GM12878 (cell line): Measurements from ENCODE around the gene EFHD1.

Source experiments
- CTCF ChIP-seq, 3 experiments: IDR thresholded peaks in 2 of 3; conservative IDR thresholded peaks in 1 of 3; 2 replicates each; pipeline ENCODE4 v1.5.1; 2011; ENCODE audit warnings: low read depth in 3 of 3, low read length in 3 of 3, mild to moderate bottlenecking in 3 of 3, control low read depth in 2 of 3, moderate library complexity in 2 of 3, inconsistent platforms in 1 of 3, mixed read lengths in 1 of 3; ENCODE audit not compliant: control insufficient read depth in 2 of 3, insufficient read depth in 1 of 3; ENCODE audit errors: extremely low read depth in 1 of 3
- SMAD1 ChIP-seq: fragments of 450-650 bp; IDR thresholded peaks from 2 replicates; pipeline ENCODE4 v1.6.1; 2018; ENCODE audit warnings: mild to moderate bottlenecking, low read depth; ENCODE audit not compliant: partially characterized antibody

DNA sequence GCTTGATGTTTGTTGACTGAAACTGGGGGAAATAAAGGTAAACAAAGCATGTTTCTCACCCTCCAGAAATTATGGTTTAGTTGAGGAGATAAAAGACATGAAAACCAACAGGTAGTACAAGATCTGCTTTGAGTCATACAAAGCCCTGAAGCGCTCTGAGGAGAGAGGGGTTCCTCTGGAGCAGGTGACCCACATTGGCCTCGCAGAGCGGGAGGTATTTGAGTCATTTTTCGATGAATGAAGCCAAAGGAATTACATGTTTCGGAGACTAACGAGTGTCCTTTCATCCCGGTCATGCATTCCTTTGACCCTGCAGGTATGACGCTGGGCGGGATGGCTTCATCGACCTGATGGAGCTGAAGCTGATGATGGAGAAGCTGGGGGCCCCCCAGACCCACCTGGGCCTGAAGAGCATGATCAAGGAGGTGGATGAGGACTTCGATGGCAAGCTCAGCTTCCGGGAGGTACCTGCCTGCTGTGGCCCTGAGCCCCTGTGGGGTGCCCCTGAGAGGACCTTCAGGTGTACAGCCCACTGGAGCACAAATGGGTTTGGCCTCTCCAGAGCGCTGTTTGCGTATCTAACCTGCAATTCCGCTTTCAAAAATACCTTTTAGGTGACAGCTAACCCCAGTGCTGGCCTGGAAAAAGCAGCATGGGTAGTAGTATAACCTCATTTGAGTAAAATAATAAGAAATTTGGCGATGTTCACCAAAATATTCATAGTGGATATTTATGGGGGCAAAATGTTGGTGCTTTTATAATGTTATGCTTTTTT lies 29.3 kb downstream of the EFHD1 start:
- TF ChIP-seq SMAD1 (no peak), CTCF (IDR thresholded peaks at IDR 0.05 in 2 of 3, conservative IDR thresholded peaks at IDR 0.05 in 1 of 3; ENCODE audit: control insufficient read depth in 2 of 3, extremely low read depth in 1 of 3, insufficient read depth in 1 of 3, low read depth in 3 of 3, low read length in 3 of 3) (no peak)
